Measurements from ENCODE around the gene PDZD4. TPM values are rescaled to one million over a fixed set of nuclear protein-coding genes. Genes with fewer than 3 reads are reported as not detected.

PDZD4 gene
- total RNA-seq, 1 experiment from 2014 or later, result 120 TPM

DNA sequence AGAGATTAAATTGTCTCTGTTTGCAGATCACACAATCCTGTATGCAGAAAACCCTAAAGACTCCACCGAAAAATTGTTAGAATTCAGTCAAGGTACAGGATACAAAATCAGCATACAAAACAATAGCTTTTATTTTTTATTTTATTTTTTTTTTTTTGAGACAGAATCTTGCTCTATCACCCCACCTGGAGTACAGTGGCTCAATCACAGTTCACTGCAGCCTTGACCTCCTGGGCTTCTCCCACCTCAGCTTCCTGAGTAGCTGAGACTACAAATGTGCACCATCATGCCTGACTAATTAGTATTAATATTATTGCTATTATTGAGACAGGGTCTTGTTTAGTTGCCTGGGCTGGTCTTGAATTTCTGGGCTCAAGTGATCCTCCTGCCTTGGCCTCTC is 75.2 kb downstream of the PDZD4 start:
- CTCF ChIA-PET, result interaction anchor here (0.6 to 1.4 kb wide), 6 partner anchors 13 to 168 kb away, joined by 3 to 7 read pairs (median 4); partner anchors contain the start of genes IDH3G and SSR4
- no peaks in the 10 kb centered on the region for H3K36me3 Mint-ChIP-seq
- H3K27me3 Mint-ChIP-seq (ENCODE audit: low read depth), result no peaks in the 10 kb centered on the region; the same call in 1 of the 2 replicates
- TF ChIP-seq, protein P1, sequence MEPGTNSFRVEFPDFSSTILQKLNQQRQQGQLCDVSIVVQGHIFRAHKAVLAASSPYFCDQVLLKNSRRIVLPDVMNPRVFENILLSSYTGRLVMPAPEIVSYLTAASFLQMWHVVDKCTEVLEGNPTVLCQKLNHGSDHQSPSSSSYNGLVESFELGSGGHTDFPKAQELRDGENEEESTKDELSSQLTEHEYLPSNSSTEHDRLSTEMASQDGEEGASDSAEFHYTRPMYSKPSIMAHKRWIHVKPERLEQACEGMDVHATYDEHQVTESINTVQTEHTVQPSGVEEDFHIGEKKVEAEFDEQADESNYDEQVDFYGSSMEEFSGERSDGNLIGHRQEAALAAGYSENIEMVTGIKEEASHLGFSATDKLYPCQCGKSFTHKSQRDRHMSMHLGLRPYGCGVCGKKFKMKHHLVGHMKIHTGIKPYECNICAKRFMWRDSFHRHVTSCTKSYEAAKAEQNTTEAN (CRISPR knock-in tag; IDR thresholded peaks at IDR 0.05), result no peak
- TF ChIP-seq, protein P2, sequence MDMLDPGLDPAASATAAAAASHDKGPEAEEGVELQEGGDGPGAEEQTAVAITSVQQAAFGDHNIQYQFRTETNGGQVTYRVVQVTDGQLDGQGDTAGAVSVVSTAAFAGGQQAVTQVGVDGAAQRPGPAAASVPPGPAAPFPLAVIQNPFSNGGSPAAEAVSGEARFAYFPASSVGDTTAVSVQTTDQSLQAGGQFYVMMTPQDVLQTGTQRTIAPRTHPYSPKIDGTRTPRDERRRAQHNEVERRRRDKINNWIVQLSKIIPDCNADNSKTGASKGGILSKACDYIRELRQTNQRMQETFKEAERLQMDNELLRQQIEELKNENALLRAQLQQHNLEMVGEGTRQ (CRISPR knock-in tag; IDR thresholded peaks at IDR 0.05), result no peak
- TF ChIP-seq CREM (CRISPR knock-in tag; IDR thresholded peaks at IDR 0.05) (no peak), SP1 (CRISPR knock-in tag; conservative IDR thresholded peaks at IDR 0.05) (no peak), JAZF1 (CRISPR knock-in tag; IDR thresholded peaks at IDR 0.05) (no peak), ATF2 (CRISPR knock-in tag; IDR thresholded peaks at IDR 0.05; ENCODE audit: borderline replicate concordance, low read depth) (no peak), GRHL2 (CRISPR knock-in tag; IDR thresholded peaks at IDR 0.05; ENCODE audit: insufficient replicate concordance, severe bottlenecking) (no peak)
- POLR2A ChIA-PET, result no interaction called here
- DNase-seq (ENCODE audit: low spot score), result no peak
- H3K9me3 Mint-ChIP-seq, result peaks cover 7% of the 10 kb centered on the region
- H3K4me3 Mint-ChIP-seq, result no peak overlapping the region
- no peak; the same call in 1 of the 2 replicates for ATAC-seq
- H3K4me1 Mint-ChIP-seq, result no peaks in the 10 kb centered on the region
- no peak overlapping the region for H3K27ac Mint-ChIP-seq

Other genes starting within 250 kb of the PDZD4 start
- gene CCNQ, start 231.4 kb downstream of the PDZD4 start, total RNA-seq (2021), result 15.2 to 17.4 TPM (median 15.4 TPM) in 3 replicates
- 2.5 to 2.8 TPM (median 2.5 TPM) in 3 replicates for gene DUSP9, start 183.3 kb downstream of the PDZD4 start, total RNA-seq (2021)
- gene PNCK, start 156.7 kb downstream of the PDZD4 start, total RNA-seq (2021), result 8.6 to 14.3 TPM (median 12.1 TPM) in 3 replicates
- gene SLC6A8, start 142.6 kb downstream of the PDZD4 start, total RNA-seq (2021), result 102 to 112 TPM (median 110 TPM) in 3 replicates
- gene BCAP31, start 106.2 kb downstream of the PDZD4 start, total RNA-seq (2021), result 142 to 150 TPM (median 144 TPM) in 3 replicates
- gene ABCD1, start 105.7 kb downstream of the PDZD4 start, total RNA-seq (2021), result 9.1 to 10.4 TPM (median 9.5 TPM) in 3 replicates
- gene PLXNB3, start 66.3 kb downstream of the PDZD4 start, total RNA-seq (2021), result 2.5 to 4.2 TPM (median 2.9 TPM) in 3 replicates
- not detected in 3 replicates for gene SRPK3, start 49.5 kb downstream of the PDZD4 start, total RNA-seq (2021)
- 50.4 to 52.9 TPM (median 52.4 TPM) in 3 replicates for gene IDH3G, start 36.2 kb downstream of the PDZD4 start, total RNA-seq (2021)
- gene SSR4, start 35.9 kb downstream of the PDZD4 start, total RNA-seq (2021), result 203 to 237 TPM (median 232 TPM) in 3 replicates
- 40.2 to 55.2 TPM (median 49.4 TPM) in 3 replicates for gene L1CAM, start 55.6 kb upstream of the PDZD4 start, total RNA-seq (2021)
- gene AVPR2, start 74.1 kb upstream of the PDZD4 start, total RNA-seq (2021), result 0.11 TPM in 1 of 3 replicates, not detected in the others
- gene ARHGAP4, start 95.7 kb upstream of the PDZD4 start, total RNA-seq (2021), result 52.1 to 66.9 TPM (median 65.3 TPM) in 3 replicates
- 97.1 to 107 TPM (median 101 TPM) in 3 replicates for gene NAA10, start 104.5 kb upstream of the PDZD4 start, total RNA-seq (2021)
- 14.0 to 18.6 TPM (median 16.2 TPM) in 3 replicates for gene RENBP, start 114.1 kb upstream of the PDZD4 start, total RNA-seq (2021)
- 121 to 130 TPM (median 125 TPM) in 3 replicates for gene HCFC1, start 141.3 kb upstream of the PDZD4 start, total RNA-seq (2021)
- gene TMEM187, start 142.2 kb upstream of the PDZD4 start, total RNA-seq (2021), result 8.4 to 12.3 TPM (median 10.1 TPM) in 3 replicates
- 32.1 to 48.0 TPM (median 45.2 TPM) in 3 replicates for gene IRAK1, start 189.4 kb upstream of the PDZD4 start, total RNA-seq (2021)

Measured in WTC11 (cell line).